BLaER1 (cell line): ENCODE results near the gene ARFIP2.

Experiments
- H3K27ac ChIP-seq: shearing (Covaris generic); formaldehyde crosslinking; 2 replicates; pipeline ENCODE4 v1.8.1; 2022
- H3K27me3 ChIP-seq: shearing (Covaris generic); formaldehyde crosslinking; 2 replicates; pipeline ENCODE4 v1.8.1; 2022
- H3K36me3 ChIP-seq: shearing (Covaris generic); formaldehyde crosslinking; 2 replicates; pipeline ENCODE4 v1.8.1; 2022
- H3K4me1 ChIP-seq: shearing (Covaris generic); formaldehyde crosslinking; 2 replicates; pipeline ENCODE4 v1.8.1; 2022
- H3K4me2 ChIP-seq: shearing (Covaris generic); formaldehyde crosslinking; 2 replicates; pipeline ENCODE4 v1.8.1; 2022
- H3K4me3 ChIP-seq: shearing (Covaris generic); formaldehyde crosslinking; 2 replicates; pipeline ENCODE4 v1.8.1; 2022
- H3K9ac ChIP-seq: shearing (Covaris generic); formaldehyde crosslinking; 2 replicates; pipeline ENCODE4 v1.8.1; 2022
- H3K9me3 ChIP-seq: shearing (Covaris generic); formaldehyde crosslinking; 2 replicates; pipeline ENCODE4 v1.8.1; 2022
- H4K20me1 ChIP-seq: shearing (Covaris generic); formaldehyde crosslinking; 2 replicates; pipeline ENCODE4 v1.8.1; 2022
- Cebpa-rat ChIP-seq: shearing (Covaris generic); IDR thresholded peaks from 2 replicates; pipeline ENCODE4 v1.8.1; 2022

ARFIP2 gene

GRCh38 chr11:6472934-6473333 lies 8.2 kb downstream of the ARFIP2 start:
- H3K4me1 ChIP-seq = peaks cover 47% of the 10 kb centered on the region
- H3K9ac ChIP-seq = 0 out of 2 replicates have a peak overlapping the region, but pooled peaks have one; percentile 24
- peak overlapping the region; percentile 82 for H3K4me3 ChIP-seq
- H3K4me2 ChIP-seq = peak overlapping the region; percentile 87
- H3K9me3 ChIP-seq = no peaks in the 10 kb centered on the region
- H4K20me1 ChIP-seq = no peaks in the 10 kb centered on the region
- H3K27ac ChIP-seq = no peak overlapping the region
- peaks cover 19% of the 10 kb centered on the region for H3K36me3 ChIP-seq
- TF ChIP-seq Cebpa-rat = no peak
- no peaks in the 10 kb centered on the region for H3K27me3 ChIP-seq

DNA sequence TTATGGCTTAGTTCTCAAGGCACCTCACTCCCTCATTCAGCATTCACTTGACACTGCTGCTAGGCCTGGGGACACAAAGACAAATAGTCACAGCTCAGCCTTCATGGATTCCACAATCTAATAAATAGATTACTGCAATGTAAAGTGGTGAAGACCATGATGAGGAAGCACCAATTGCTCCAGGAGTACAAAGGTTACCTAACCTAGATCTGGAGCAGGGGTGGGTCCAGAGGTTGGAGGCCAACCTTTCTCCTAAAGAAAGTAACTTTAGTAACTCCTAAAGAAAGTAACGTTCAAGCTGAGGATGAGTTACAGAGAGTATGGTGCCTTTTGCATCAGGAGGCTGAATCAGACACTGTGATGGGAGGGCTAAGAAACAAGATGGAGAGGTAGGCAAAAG lies 11.5 kb downstream of the ARFIP2 start:
- H3K9me3 ChIP-seq = no peaks in the 10 kb centered on the region
- no peaks in the 10 kb centered on the region for H4K20me1 ChIP-seq
- H3K9ac ChIP-seq = no peak overlapping the region
- H3K27me3 ChIP-seq = no peaks in the 10 kb centered on the region
- peaks cover 47% of the 10 kb centered on the region for H3K4me1 ChIP-seq
- H3K4me2 ChIP-seq = peak overlapping the region; percentile 47
- TF ChIP-seq Cebpa-rat = no peak
- H3K4me3 ChIP-seq = no peak overlapping the region
- H3K27ac ChIP-seq = peak overlapping the region; percentile 27
- peaks cover 11% of the 10 kb centered on the region for H3K36me3 ChIP-seq

GRCh38 chr11:6468712-6469495 lies 12.2 kb downstream of the ARFIP2 start:
- H3K36me3 ChIP-seq = peaks cover 18% of the 10 kb centered on the region
- no peak for TF ChIP-seq Cebpa-rat
- no peak overlapping the region for H3K9ac ChIP-seq
- peak overlapping the region; percentile 47 for H3K4me2 ChIP-seq
- H4K20me1 ChIP-seq = no peaks in the 10 kb centered on the region
- H3K4me3 ChIP-seq = no peak overlapping the region
- no peaks in the 10 kb centered on the region for H3K27me3 ChIP-seq
- H3K4me1 ChIP-seq = peaks cover 42% of the 10 kb centered on the region
- no peaks in the 10 kb centered on the region for H3K9me3 ChIP-seq
- H3K27ac ChIP-seq = peak overlapping the region; percentile 27

DNA sequence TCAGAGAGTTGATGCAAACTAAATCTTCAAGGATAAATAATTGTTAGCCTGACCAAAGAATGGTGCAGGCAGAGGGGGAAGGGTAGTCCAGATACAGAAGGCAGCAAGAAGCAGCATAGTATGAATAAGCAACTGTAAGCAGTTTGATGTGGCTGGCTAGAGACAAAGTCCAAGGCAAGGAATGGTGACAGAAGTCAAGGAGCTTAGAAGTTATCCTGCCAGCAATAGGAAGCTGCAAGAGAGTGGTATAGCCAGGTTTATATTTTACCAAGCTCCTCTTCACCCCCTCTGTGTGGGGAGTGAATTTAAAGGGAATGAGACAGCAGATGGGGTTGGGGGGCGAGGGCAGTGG lies 22.1 kb downstream of the ARFIP2 start:
- H3K36me3 ChIP-seq = peaks cover 54% of the 10 kb centered on the region

GRCh38 chr11:6458352-6459098 lies 22.6 kb downstream of the ARFIP2 start:
- H3K36me3 ChIP-seq = peaks cover 54% of the 10 kb centered on the region
- no peak overlapping the region for H3K4me3 ChIP-seq
- H3K27me3 ChIP-seq = no peaks in the 10 kb centered on the region
- H3K9ac ChIP-seq = no peak overlapping the region
- H3K4me1 ChIP-seq = no peaks in the 10 kb centered on the region
- TF ChIP-seq Cebpa-rat = no peak
- H4K20me1 ChIP-seq = no peaks in the 10 kb centered on the region
- no peak overlapping the region for H3K4me2 ChIP-seq
- no peak overlapping the region for H3K27ac ChIP-seq
- H3K9me3 ChIP-seq = no peaks in the 10 kb centered on the region

More for the DNA sequence above, 22.1 kb downstream of the ARFIP2 start:
- Histone ChIP-seq H3K9me3 (no peaks in the 10 kb centered on the region), H3K4me3 (no peak overlapping the region), H3K9ac (no peak overlapping the region), H4K20me1 (no peaks in the 10 kb centered on the region), H3K27ac (no peak overlapping the region), H3K4me2 (no peak overlapping the region), H3K4me1 (no peaks in the 10 kb centered on the region), H3K27me3 (no peaks in the 10 kb centered on the region)
- no peak for TF ChIP-seq Cebpa-rat

GRCh38 chr11:6457581-6458320 lies 23.4 kb downstream of the ARFIP2 start:
- Histone ChIP-seq H3K4me1 (no peaks in the 10 kb centered on the region), H3K27ac (no peak overlapping the region), H4K20me1 (no peaks in the 10 kb centered on the region), H3K27me3 (no peaks in the 10 kb centered on the region), H3K4me2 (no peak overlapping the region), H3K9me3 (no peaks in the 10 kb centered on the region), H3K9ac (no peak overlapping the region), H3K36me3 (peaks cover 56% of the 10 kb centered on the region), H3K4me3 (no peak overlapping the region)
- no peak for TF ChIP-seq Cebpa-rat

- H3K9me3 ChIP-seq = no peaks in the 10 kb centered on the region
- H3K27ac ChIP-seq = no peak overlapping the region
- no peak overlapping the region for H3K9ac ChIP-seq
- no peak overlapping the region for H3K4me3 ChIP-seq
- H3K36me3 ChIP-seq = peaks cover 67% of the 10 kb centered on the region
- no peaks in the 10 kb centered on the region for H4K20me1 ChIP-seq
- no peak for TF ChIP-seq Cebpa-rat
- H3K4me1 ChIP-seq = no peaks in the 10 kb centered on the region
- no peaks in the 10 kb centered on the region for H3K27me3 ChIP-seq
- no peak overlapping the region for H3K4me2 ChIP-seq
Measured at GRCh38 chr11:6456361-6457073, 24.6 kb downstream of the ARFIP2 start.

- Histone ChIP-seq H3K4me2 (no peak overlapping the region), H3K9ac (no peak overlapping the region), H3K36me3 (peaks cover 81% of the 10 kb centered on the region), H3K4me3 (no peak overlapping the region), H3K27me3 (no peaks in the 10 kb centered on the region), H3K27ac (no peak overlapping the region), H3K9me3 (no peaks in the 10 kb centered on the region), H3K4me1 (no peaks in the 10 kb centered on the region), H4K20me1 (no peaks in the 10 kb centered on the region)
- no peak for TF ChIP-seq Cebpa-rat
Measured at GRCh38 chr11:6455070-6455469, 26.1 kb downstream of the ARFIP2 start.

DNA sequence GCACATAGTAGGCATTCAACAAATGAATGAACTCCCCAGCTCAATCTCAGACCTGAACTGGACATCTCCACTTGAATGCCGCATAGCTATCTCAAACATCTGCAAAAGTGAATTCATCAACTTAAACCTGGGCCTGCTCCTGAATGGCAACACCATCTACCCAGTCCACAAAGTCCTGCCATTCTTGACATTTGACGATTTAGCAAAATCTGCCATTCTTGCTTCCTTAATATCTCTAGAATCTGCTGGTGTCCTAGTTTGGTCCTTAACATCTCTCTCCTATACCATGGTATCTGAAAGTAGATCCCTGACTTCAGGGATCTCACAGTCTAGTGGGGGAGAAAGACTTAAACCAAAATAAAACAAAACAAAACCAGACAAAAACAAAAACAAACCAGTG lies 28.0 kb downstream of the ARFIP2 start:
- H3K4me2 ChIP-seq = no peak overlapping the region

More for the DNA sequence above, 28.0 kb downstream of the ARFIP2 start:
- Histone ChIP-seq H3K27me3 (no peaks in the 10 kb centered on the region), H3K4me1 (no peaks in the 10 kb centered on the region), H3K9ac (no peak overlapping the region), H3K9me3 (no peaks in the 10 kb centered on the region), H3K4me3 (no peak overlapping the region), H3K36me3 (peaks cover 90% of the 10 kb centered on the region), H4K20me1 (no peaks in the 10 kb centered on the region), H3K27ac (no peak overlapping the region)
- TF ChIP-seq Cebpa-rat = no peak
